Transverse colon (tissue), 4 donors: ENCODE results near the gene MTA1. TPM values are rescaled to one million over a fixed set of nuclear protein-coding genes. Genes with fewer than 3 reads are reported as not detected.

Experiments used
- DNase-seq: peaks from one replicate; pipeline ENCODE4 v3.0.0-alpha.2; 2019
- H3K27ac ChIP-seq, 4 donors: fragments of 200-600 bp; sonication (generic); 2 replicates each; pipeline ENCODE4 v1.5.1; 2016 to 2018; ENCODE audit warnings: inconsistent platforms in 4 of 4
- H3K27me3 ChIP-seq: fragments of 200-600 bp; sonication (generic); 2 replicates; pipeline ENCODE4 v1.5.1; 2017; ENCODE audit warnings: inconsistent platforms
- H3K36me3 ChIP-seq, 4 donors: fragments of 200-600 bp; sonication (generic); 2 replicates each; pipeline ENCODE4 v1.5.1; 2017 to 2019; ENCODE audit warnings: inconsistent platforms in 4 of 4
- H3K4me1 ChIP-seq, 4 donors: fragments of 200-600 bp; sonication (generic); 2 replicates each; pipeline ENCODE4 v1.5.1; 2017 to 2020; ENCODE audit warnings: inconsistent platforms in 4 of 4
- H3K4me3 ChIP-seq, 4 donors: fragments of 200-600 bp; sonication (generic); 1 replicate in 1 of 4; 2 replicates in 3 of 4; pipeline versions ENCODE4 v1.5.1 to v1.6.1; 2017 to 2019; ENCODE audit warnings: inconsistent platforms in 4 of 4
- H3K9me3 ChIP-seq, 2 donors: fragments of 200-600 bp; sonication (generic); 2 replicates each; pipeline ENCODE4 v1.5.1; 2017 to 2019; ENCODE audit warnings: inconsistent platforms in 2 of 2
- EP300 ChIP-seq: sonication (generic); formaldehyde crosslinking; IDR thresholded peaks from one replicate; pipeline ENCODE4 v1.6.1; 2017; ENCODE audit warnings: antibody characterized with exemption, low read depth
- POLR2A ChIP-seq: fragments of 450-650 bp; IDR thresholded peaks from one replicate; pipeline ENCODE4 v1.6.1; 2016; ENCODE audit warnings: antibody characterized with exemption, mild to moderate bottlenecking, moderate library complexity
- POLR2AphosphoS5 ChIP-seq, 3 donors: sonication (generic); formaldehyde crosslinking; IDR thresholded peaks; one replicate each; pipeline ENCODE4 v1.6.1; 2016; ENCODE audit warnings: antibody characterized with exemption in 3 of 3
- WGBS, 2 donors: methylation state at CpG; one replicate each; pipeline ENCODE4 v1.1.5; 2018; ENCODE audit warnings: low coverage in 1 of 2; 5-methylcytosine and 5-hydroxymethylcytosine counted together
- in situ Hi-C, 4 donors: fragments of 200-750 bp; cut with MboI; loops; one replicate each; pipeline versions ENCODE4 v1.15.0 to v1.15.1; 2017; ENCODE audit warnings: low sequenced_read_pairs in 3 of 4, low pct_ligation_motif_present in 1 of 4, low pct_unique_long_range_greater_than_20kb in 1 of 4
- intact Hi-C: fragments of 100-400 bp; cut with DNase I; formaldehyde crosslinking; loops from one replicate; pipeline ENCODE4 v1.15.1; 2023; ENCODE audit warnings: low total_unique reads
- total RNA-seq, 4 donors: library from RNA; depleted of rRNA; stranded (reverse); fragments of >200 nt; gene quantifications; one replicate each; pipeline ENCODE4 v1.1.0, GENCODE V29; 2016
- TF ChIP-seq, protein P1 (sequence below), 5 experiments: fragments of 200-600 bp in 3 of 5; fragments of 450-650 bp in 2 of 5; sonication (generic) in 3 of 5; IDR thresholded peaks; 1 replicate in 2 of 5; 2 replicates in 3 of 5; pipeline ENCODE4 v1.5.1; 2016 to 2017; ENCODE audit warnings: antibody characterized with exemption in 5 of 5, inconsistent platforms in 3 of 5, mild to moderate bottlenecking in 2 of 5, moderate library complexity in 1 of 5

MTA1 gene
- total RNA-seq, 4 donors from 2014 or later = 79.4 to 293 (median 106) TPM

DNA sequence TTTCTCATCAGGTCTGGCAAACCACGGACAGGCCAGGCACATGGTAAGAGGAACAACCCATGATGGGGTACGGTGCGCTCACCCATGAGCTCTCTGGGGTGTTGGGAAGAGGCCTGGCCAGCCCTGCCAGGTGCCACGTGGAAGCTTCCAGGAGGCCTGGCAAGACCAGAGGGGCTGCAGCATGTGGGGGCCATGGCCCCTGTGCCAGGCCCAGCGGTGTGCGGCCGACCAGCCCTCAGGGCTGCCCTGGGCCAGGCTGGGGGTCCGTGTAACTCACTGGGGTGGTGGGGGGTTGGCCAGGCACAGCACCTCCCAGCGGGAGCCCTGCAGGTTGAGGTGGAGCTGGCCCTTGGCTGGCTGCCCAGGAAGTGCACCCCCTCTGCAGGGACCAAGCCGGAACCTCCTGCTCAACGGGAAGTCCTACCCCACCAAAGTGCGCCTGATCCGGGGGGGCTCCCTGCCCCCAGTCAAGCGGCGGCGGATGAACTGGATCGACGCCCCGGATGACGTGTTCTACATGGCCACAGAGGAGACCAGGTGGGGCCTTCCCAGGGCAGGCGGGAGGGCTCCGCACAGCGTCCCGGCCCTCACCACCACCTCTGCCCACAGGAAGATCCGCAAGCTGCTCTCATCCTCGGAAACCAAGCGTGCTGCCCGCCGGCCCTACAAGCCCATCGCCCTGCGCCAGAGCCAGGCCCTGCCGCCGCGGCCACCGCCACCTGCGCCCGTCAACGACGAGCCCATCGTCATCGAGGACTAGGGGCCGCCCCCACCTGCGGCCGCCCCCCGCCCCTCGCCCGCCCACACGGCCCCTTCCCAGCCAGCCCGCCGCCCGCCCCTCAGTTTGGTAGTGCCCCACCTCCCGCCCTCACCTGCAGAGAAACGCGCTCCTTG, 50.1 kb downstream of the MTA1 start:
- DNase-seq = no peak
- H3K27me3 ChIP-seq = peaks cover 12% of the 10 kb centered on the region
- H3K4me3 ChIP-seq = no peak overlapping the region
- peaks cover 11 to 21% (median 18%) of the 10 kb centered on the region in 4 donors for H3K4me1 ChIP-seq
- no peak overlapping the region for H3K27ac ChIP-seq
- intact Hi-C loops (no loop called here), in situ Hi-C loops (no loop called here)
- WGBS, 2 donors = 91% methylated on average over 34 of the region's 54 CpGs; no CpG with 5 or more reads in 1 of the 2 donors
- H3K9me3 ChIP-seq = no peaks in the 10 kb centered on the region
- TF ChIP-seq, protein P1, sequence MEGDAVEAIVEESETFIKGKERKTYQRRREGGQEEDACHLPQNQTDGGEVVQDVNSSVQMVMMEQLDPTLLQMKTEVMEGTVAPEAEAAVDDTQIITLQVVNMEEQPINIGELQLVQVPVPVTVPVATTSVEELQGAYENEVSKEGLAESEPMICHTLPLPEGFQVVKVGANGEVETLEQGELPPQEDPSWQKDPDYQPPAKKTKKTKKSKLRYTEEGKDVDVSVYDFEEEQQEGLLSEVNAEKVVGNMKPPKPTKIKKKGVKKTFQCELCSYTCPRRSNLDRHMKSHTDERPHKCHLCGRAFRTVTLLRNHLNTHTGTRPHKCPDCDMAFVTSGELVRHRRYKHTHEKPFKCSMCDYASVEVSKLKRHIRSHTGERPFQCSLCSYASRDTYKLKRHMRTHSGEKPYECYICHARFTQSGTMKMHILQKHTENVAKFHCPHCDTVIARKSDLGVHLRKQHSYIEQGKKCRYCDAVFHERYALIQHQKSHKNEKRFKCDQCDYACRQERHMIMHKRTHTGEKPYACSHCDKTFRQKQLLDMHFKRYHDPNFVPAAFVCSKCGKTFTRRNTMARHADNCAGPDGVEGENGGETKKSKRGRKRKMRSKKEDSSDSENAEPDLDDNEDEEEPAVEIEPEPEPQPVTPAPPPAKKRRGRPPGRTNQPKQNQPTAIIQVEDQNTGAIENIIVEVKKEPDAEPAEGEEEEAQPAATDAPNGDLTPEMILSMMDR (IDR thresholded peaks at IDR 0.05) = no peak
- no peak for TF ChIP-seq EP300
- TF ChIP-seq POLR2AphosphoS5 (IDR thresholded peaks at IDR 0.05) = no peak
- TF ChIP-seq POLR2A = no peak
- H3K36me3 ChIP-seq = peaks cover 0 to 6% (median 2%) of the 10 kb centered on the region in 4 donors

- WGBS, 2 donors = 86 to 87% methylated on average over 13 to 34 of the region's 34 CpGs
- Histone ChIP-seq H3K9me3 (no peaks in the 10 kb centered on the region), H3K36me3 (no peaks in the 10 kb centered on the region), H3K27me3 (peaks cover 21% of the 10 kb centered on the region), H3K27ac (no peak overlapping the region), H3K4me1 (peaks cover 15 to 31% (median 28%) of the 10 kb centered on the region in 4 donors), H3K4me3 (no peak overlapping the region)
- DNase-seq = no peak
- no peak for TF ChIP-seq EP300
- TF ChIP-seq POLR2AphosphoS5 (IDR thresholded peaks at IDR 0.05) = no peak
- no peak for TF ChIP-seq POLR2A
- TF ChIP-seq, protein P1 (IDR thresholded peaks at IDR 0.05) = no peak
- in situ Hi-C loops = no loop called here
- intact Hi-C loops = no loop called here
Measured at GRCh38 chr14:105470350-105471296, 51.0 kb downstream of the MTA1 start.

DNA sequence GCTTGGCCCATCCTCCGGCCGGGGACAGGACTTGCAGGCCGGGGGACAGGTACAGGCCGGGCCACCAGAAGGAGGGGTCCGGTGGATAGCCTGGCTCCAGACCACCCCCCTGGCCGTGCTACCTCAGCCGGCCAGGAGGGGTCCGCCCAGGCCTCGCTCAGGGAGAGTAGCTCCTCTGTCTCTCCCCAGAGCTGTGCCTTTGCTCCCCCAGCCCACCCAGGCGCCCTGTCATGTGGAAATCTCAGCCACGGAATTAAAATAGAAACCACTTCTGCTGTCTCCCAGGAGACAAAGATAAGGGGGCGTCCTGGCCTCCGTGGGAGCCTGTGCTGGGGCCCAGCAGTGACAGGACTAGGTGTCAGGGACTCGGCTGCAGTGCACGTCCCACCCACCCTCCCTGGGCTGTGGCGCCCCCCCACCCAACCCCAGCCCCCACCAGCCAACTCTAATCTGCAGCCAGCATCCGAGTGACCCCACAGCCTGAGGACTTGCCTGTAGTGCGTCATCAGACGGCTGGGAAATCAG, 51.7 kb downstream of the MTA1 start:
- Histone ChIP-seq H3K9me3 (no peaks in the 10 kb centered on the region), H3K4me3 (no peak overlapping the region), H3K36me3 (no peaks in the 10 kb centered on the region), H3K27me3 (peaks cover 29% of the 10 kb centered on the region), H3K4me1 (peaks cover 15 to 38% (median 32%) of the 10 kb centered on the region in 4 donors), H3K27ac (no peak overlapping the region)
- no peak for TF ChIP-seq POLR2AphosphoS5 (IDR thresholded peaks at IDR 0.05)
- TF ChIP-seq EP300 = no peak
- TF ChIP-seq, protein P1 (IDR thresholded peaks at IDR 0.05) = no peak
- TF ChIP-seq POLR2A = no peak
- in situ Hi-C loops = no loop called here
- DNase-seq = no peak
- intact Hi-C loops = no loop called here
- WGBS, 2 donors = 67% methylated on average over 10 of the region's 19 CpGs; no CpG with 5 or more reads in 1 of the 2 donors
